Keratinocyte (primary cell): ENCODE results near the gene ANTXRL. TPM values are rescaled to one million over a fixed set of nuclear protein-coding genes. Genes with fewer than 3 reads are reported as not detected.
"Not testable (repeated sequence)": the region's sequence is repeated elsewhere in the genome, so short reads cannot be mapped to it uniquely, and the experiment has no call there.

Experiments used
- DNase-seq: peaks from one replicate; pipeline ENCODE4 v3.0.0-alpha.2; 2011; ENCODE audit warnings: low read depth, missing footprints, low spot score
- FAIRE-seq: peaks from 2 replicates; lab custom pipeline; 2011; peaks lifted over from hg19 to GRCh38; lab: Jason Lieb, UNC
- H2AFZ ChIP-seq: 2 replicates; pipeline ENCODE4 v1.6.0; 2012; ENCODE audit warnings: low read length, control low read depth, inconsistent platforms; ENCODE audit not compliant: control insufficient read depth
- H3K27ac ChIP-seq: 2 replicates; pipeline ENCODE4 v1.5.1; 2011; ENCODE audit warnings: low read length; ENCODE audit not compliant: control insufficient read depth, insufficient read depth
- H3K27me3 ChIP-seq: 3 replicates; pipeline ENCODE4 v1.6.0; 2011; ENCODE audit warnings: low read length; ENCODE audit not compliant: control insufficient read depth, insufficient read depth; ENCODE audit errors: extremely low read depth
- H3K36me3 ChIP-seq, 2 experiments: 2 replicates in 1 of 2; 3 replicates in 1 of 2; pipeline ENCODE4 v1.5.1; 2011; ENCODE audit warnings: low read length in 2 of 2, mild to moderate bottlenecking in 1 of 2; ENCODE audit not compliant: control insufficient read depth in 2 of 2, insufficient read depth in 2 of 2; ENCODE audit errors: extremely low read depth in 1 of 2
- H3K4me1 ChIP-seq: 3 replicates; pipeline ENCODE4 v1.5.1; 2011; ENCODE audit warnings: low read length; ENCODE audit not compliant: control insufficient read depth, insufficient read depth; ENCODE audit errors: extremely low read depth
- H3K4me2 ChIP-seq: 3 replicates; pipeline ENCODE4 v1.6.0; 2011; ENCODE audit warnings: low read depth, low read length; ENCODE audit not compliant: control insufficient read depth, insufficient read depth; ENCODE audit errors: extremely low read depth
- H3K4me3 ChIP-seq, 3 experiments: fragments of 200-600 bp in 1 of 3; sonication (generic) in 1 of 3; 2 replicates in 2 of 3; 3 replicates in 1 of 3; pipeline ENCODE4 v1.5.1; 2011 to 2016; ENCODE audit warnings: low read length in 3 of 3, mild to moderate bottlenecking in 3 of 3, control low read depth in 2 of 3, inconsistent platforms in 1 of 3, low read depth in 1 of 3, mixed read lengths in 1 of 3, mixed run types in 1 of 3, moderate library complexity in 1 of 3; ENCODE audit not compliant: control insufficient read depth in 2 of 3, insufficient read depth in 2 of 3; ENCODE audit errors: extremely low read depth in 1 of 3
- H3K79me2 ChIP-seq: 2 replicates; pipeline ENCODE4 v1.6.0; 2012; ENCODE audit warnings: low read length; ENCODE audit not compliant: control insufficient read depth, insufficient read depth
- H3K9ac ChIP-seq: 3 replicates; pipeline ENCODE4 v1.6.0; 2011; ENCODE audit warnings: low read length; ENCODE audit not compliant: control insufficient read depth, insufficient read depth; ENCODE audit errors: extremely low read depth
- H3K9me1 ChIP-seq: 3 replicates; pipeline ENCODE4 v1.6.0; 2011; ENCODE audit warnings: low read length; ENCODE audit not compliant: control insufficient read depth, insufficient read depth; ENCODE audit errors: extremely low read depth
- H3K9me3 ChIP-seq: 2 replicates; pipeline ENCODE4 v1.5.1; 2012; ENCODE audit warnings: low read depth, low read length; ENCODE audit not compliant: control insufficient read depth
- H4K20me1 ChIP-seq: 3 replicates; pipeline ENCODE4 v1.6.0; 2011; ENCODE audit warnings: low read length; ENCODE audit not compliant: control insufficient read depth, insufficient read depth; ENCODE audit errors: extremely low read depth
- dilution Hi-C: fragments of 300-500 bp; cut with MboI; formaldehyde crosslinking; loops from one replicate; pipeline ENCODE4 v1.7.0; 2020; ENCODE audit warnings: low sequenced_read_pairs; ENCODE audit not compliant: extremely low pct_ligation_motif_present
- polyA plus RNA-seq, 5 experiments: library from polyadenylated mRNA; depleted of rRNA in 3 of 5; stranded (reverse) in 3 of 5; stranded (forward) in 1 of 5; unstranded in 1 of 5; fragments of >200 nt; gene quantifications; 1 replicate in 1 of 5; 2 replicates in 3 of 5; 3 replicates in 1 of 5; pipeline versions ENCODE4 v1.2.1 to v1.2.3, GENCODE V29; 2011 to 2012; ENCODE audit warnings: missing spikeins in 2 of 5, low read depth in 1 of 5, low replicate concordance in 1 of 5

Gene ANTXRL
- polyA plus RNA-seq, 1 donor (not counting 4 experiments of a cell fraction or from before 2014, with no cell fraction given) = not detected

GRCh38 chr10:46368956-46369355 is 82.2 kb downstream of the ANTXRL start:
- H2AFZ ChIP-seq, dilution Hi-C loops, H3K4me2 ChIP-seq, H3K27me3 ChIP-seq, H3K79me2 ChIP-seq, H3K9ac ChIP-seq, H3K4me1 ChIP-seq, H3K4me3 ChIP-seq, H3K27ac ChIP-seq, H3K9me1 ChIP-seq, H3K36me3 ChIP-seq, FAIRE-seq, DNase-seq, H4K20me1 ChIP-seq, H3K9me3 ChIP-seq: not testable (repeated sequence)

GRCh38 chr10:46374410-46374809 is 87.6 kb downstream of the ANTXRL start:
- H3K36me3 ChIP-seq, H3K9ac ChIP-seq, H3K4me2 ChIP-seq, H4K20me1 ChIP-seq, H3K9me1 ChIP-seq, FAIRE-seq, H3K4me1 ChIP-seq, H3K4me3 ChIP-seq, H2AFZ ChIP-seq, H3K27me3 ChIP-seq, H3K27ac ChIP-seq, DNase-seq, H3K79me2 ChIP-seq, H3K9me3 ChIP-seq, dilution Hi-C loops: not testable (repeated sequence)

- dilution Hi-C loops, H2AFZ ChIP-seq, H3K36me3 ChIP-seq, H3K4me1 ChIP-seq, H3K9me3 ChIP-seq, FAIRE-seq, H3K9me1 ChIP-seq, DNase-seq, H3K27me3 ChIP-seq, H4K20me1 ChIP-seq, H3K79me2 ChIP-seq: not testable (repeated sequence)
- Histone ChIP-seq H3K4me3 (peak within 1 kb of the TSS; percentile 25 to 61 (median 39)), H3K4me2 (peak within 1 kb of the TSS; percentile 37), H3K9ac (peak within 1 kb of the TSS; percentile 71), H3K27ac (peak within 1 kb of the TSS; percentile 68)
These were observed 88.6 kb downstream of the ANTXRL start, which contains the start of gene ANXA8L1 for GRCh38 chr10:46375406-46375805. Gene ANXA8L1 (plus strand): TSS chr10:46375776. CDS start chr10:46375852, 76 bp downstream.

- H3K4me1 ChIP-seq, FAIRE-seq, H3K9me3 ChIP-seq, H3K27me3 ChIP-seq, H4K20me1 ChIP-seq, DNase-seq, H3K9me1 ChIP-seq, H3K36me3 ChIP-seq, H3K79me2 ChIP-seq, H2AFZ ChIP-seq, H3K4me3 ChIP-seq, dilution Hi-C loops: not testable (repeated sequence)
- H3K27ac ChIP-seq = peak overlapping the region; percentile 68
- H3K4me2 ChIP-seq = peak overlapping the region; percentile 37
- peak overlapping the region; percentile 71 for H3K9ac ChIP-seq
These were observed 90.2 kb downstream of the ANTXRL start for GRCh38 chr10:46377022-46377421.

GRCh38 chr10:46377651-46378050 is 90.9 kb downstream of the ANTXRL start:
- dilution Hi-C loops, FAIRE-seq: not testable (repeated sequence)

More at GRCh38 chr10:46377651-46378050, 90.9 kb downstream of the ANTXRL start:
- peak overlapping the region; percentile 22 for H3K4me2 ChIP-seq
- H3K9me3 ChIP-seq, DNase-seq, H2AFZ ChIP-seq, H4K20me1 ChIP-seq, H3K79me2 ChIP-seq, H3K9me1 ChIP-seq, H3K4me3 ChIP-seq, H3K36me3 ChIP-seq, H3K4me1 ChIP-seq, H3K27me3 ChIP-seq: not testable (repeated sequence)
- peak overlapping the region; percentile 47 for H3K9ac ChIP-seq
- peak overlapping the region; percentile 60 for H3K27ac ChIP-seq
